ENCODE data around the gene MEN1.

MEN1 gene

GRCh38 chr11:64759722-64760719 lies 50.3 kb downstream of the MEN1 start, which contains the start of gene PYGM:
TSS of gene PYGM (minus strand) at chr11:64759974. CDS start at chr11:64759898, 76 bp downstream.
- DNase-seq = no peak

DNA sequence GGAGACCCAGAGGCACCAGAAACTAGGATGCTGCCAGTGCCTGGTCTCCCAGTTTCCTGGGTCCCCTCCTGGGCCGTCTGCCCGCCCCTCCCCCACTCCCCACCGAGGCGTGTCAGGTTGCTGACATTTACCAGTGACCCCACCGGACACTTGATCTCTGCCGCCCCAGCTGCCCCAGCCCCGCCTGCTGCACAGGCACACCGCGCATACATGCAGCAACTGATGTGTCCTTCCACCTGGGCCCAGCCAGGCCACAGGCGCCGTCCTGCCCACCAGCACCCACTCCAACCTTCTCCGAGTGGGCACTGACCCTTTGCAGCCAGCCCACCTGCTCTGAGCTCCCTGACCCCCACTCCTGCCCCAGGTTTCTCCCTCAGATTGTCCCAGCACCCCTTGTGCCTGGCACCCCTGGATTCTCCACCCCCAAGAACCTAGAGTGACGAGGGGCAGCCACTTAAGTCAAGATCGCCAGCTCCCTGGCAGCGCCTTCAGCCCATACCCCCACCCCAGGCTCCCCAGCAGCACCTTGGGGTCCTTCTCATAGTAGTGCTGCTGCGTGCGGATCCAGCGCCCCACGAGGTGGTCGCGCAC lies 51.1 kb downstream of the MEN1 start:
- peak in 1 of 2 experiments; percentile 17 for DNase-seq

- DNase-seq = no peak
Measured at GRCh38 chr11:64758330-64759079, 51.8 kb downstream of the MEN1 start.

- no peak for DNase-seq
Measured at GRCh38 chr11:64757549-64758329, 52.6 kb downstream of the MEN1 start.

- no peak for DNase-seq
Measured at GRCh38 chr11:64755681-64756361, 54.5 kb downstream of the MEN1 start.

GRCh38 chr11:64754919-64755662 lies 55.3 kb downstream of the MEN1 start:
- DNase-seq = no peak

DNA sequence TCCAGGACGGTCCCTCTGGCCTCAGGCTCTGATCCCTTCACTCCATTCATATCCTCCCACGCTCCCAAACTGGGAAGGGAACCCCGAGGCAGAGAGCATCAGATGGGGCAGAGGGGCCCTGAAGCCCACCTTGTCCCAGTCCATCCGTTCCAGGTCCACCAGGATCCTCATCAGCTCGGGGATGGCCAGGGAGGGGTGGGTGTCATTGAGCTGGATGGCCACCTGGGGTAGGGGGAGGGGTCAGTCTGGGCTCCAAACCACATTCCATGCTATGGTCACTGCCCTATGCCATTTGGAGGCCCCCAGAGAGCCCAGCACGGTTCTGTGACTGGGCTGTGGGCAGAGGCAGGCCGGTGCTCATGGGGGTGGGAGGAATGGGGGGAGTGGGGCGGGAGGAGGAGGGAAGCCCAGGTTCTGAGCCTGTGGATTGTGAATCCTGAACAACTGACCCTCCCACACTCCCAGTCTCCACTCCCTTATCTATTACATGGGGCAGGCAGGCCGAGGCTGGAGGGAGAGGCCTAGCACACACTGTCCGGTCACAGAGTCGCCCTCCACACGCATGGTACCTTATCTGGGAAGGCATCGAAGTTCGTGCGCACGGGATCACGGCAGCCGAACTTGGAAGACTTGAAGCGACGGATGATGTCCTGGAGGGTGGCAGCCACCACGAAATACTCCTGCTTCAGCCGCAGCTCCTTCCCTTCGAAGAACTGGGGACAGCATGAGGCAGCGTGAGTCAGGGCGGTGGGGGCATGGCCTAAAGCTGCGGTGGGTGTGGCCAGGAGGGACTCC lies 56.0 kb downstream of the MEN1 start:
- DNase-seq = no peak

All from stimulated activated CD4-positive, alpha-beta T cell treated with anti-CD3 and anti-CD28 coated beads, Interleukin-4, amount 100 ng/mL, for 4 hours (primary cell).